Spinal cord (tissue), 10 donors: Measurements from ENCODE around the gene TRIM60. TPM values are rescaled to one million over a fixed set of nuclear protein-coding genes. Genes with fewer than 3 reads are reported as not detected.
"Not testable (repeated sequence)": the region's sequence is repeated elsewhere in the genome, so short reads cannot be mapped to it uniquely, and the experiment has no call there.

Experiments used
- DNase-seq, 6 donors: peaks; one replicate each; pipeline versions ENCODE4 v3.0.0 to v3.0.0-alpha.2; 2013 to 2015; ENCODE audit warnings: low spot score in 6 of 6, low read depth in 4 of 6
- H3K27ac ChIP-seq: one replicate; pipeline ENCODE4 v1.5.1; 2013; ENCODE audit warnings: low read depth, low read length, control low read depth
- H3K27me3 ChIP-seq: one replicate; pipeline ENCODE4 v1.6.1; 2013; ENCODE audit warnings: low read length; ENCODE audit not compliant: control insufficient read depth, insufficient read depth
- H3K36me3 ChIP-seq: one replicate; pipeline ENCODE4 v1.6.1; 2013; ENCODE audit warnings: low read length; ENCODE audit not compliant: control insufficient read depth, insufficient read depth
- H3K4me1 ChIP-seq: one replicate; pipeline ENCODE4 v1.6.1; 2013; ENCODE audit warnings: low read length; ENCODE audit not compliant: control insufficient read depth, insufficient read depth
- H3K4me3 ChIP-seq: one replicate; pipeline ENCODE4 v1.5.1; 2013; ENCODE audit warnings: low read depth, low read length, control low read depth
- H3K9me3 ChIP-seq: one replicate; pipeline ENCODE4 v1.6.1; 2013; ENCODE audit warnings: low read length; ENCODE audit not compliant: control insufficient read depth, insufficient read depth
- WGBS: methylation state at CpG from one replicate; pipeline ENCODE4 v1.1.5; 2013; ENCODE audit warnings: missing lambda C conversion rate; ENCODE audit not compliant: insufficient coverage; 5-methylcytosine and 5-hydroxymethylcytosine counted together
- polyA plus RNA-seq, 2 donors: library from polyadenylated mRNA; unstranded; fragments of 120-200 nt; gene quantifications; one replicate each; pipeline ENCODE4 v1.2.1, GENCODE V29; 2013; ENCODE audit not compliant: insufficient read length in 2 of 2
- total RNA-seq, 2 donors: library from RNA; depleted of rRNA in 1 of 2; stranded (reverse); fragments of 120-200 nt in 1 of 2; fragments of >200 nt in 1 of 2; gene quantifications; one replicate each; pipeline versions ENCODE4 v1.2.3 to v1.2.4, GENCODE V29; 2013 to 2014
- donor health status: healthy.

TRIM60 gene
- total and polyA plus RNA-seq, 4 donors: not detected

GRCh38 chr4:165027762-165028402 is 3.9 kb upstream of the TRIM60 start:
- 74% methylated on average over 4 of the region's 7 CpGs for WGBS
- no peak overlapping the region for H3K4me3 ChIP-seq
- H3K9me3 ChIP-seq: no peaks in the 10 kb centered on the region
- no peaks in the 10 kb centered on the region for H3K27me3 ChIP-seq
- H3K4me1 ChIP-seq: no peaks in the 10 kb centered on the region
- DNase-seq: no peak
- no peaks in the 10 kb centered on the region for H3K36me3 ChIP-seq
- H3K27ac ChIP-seq: no peak overlapping the region

- 88% methylated on average over 3 of the region's 5 CpGs for WGBS
- H3K4me1 ChIP-seq: no peaks in the 10 kb centered on the region
These were observed 16.4 kb downstream of the TRIM60 start for GRCh38 chr4:165048170-165048569.

GRCh38 chr4:165052627-165053026 is 20.8 kb downstream of the TRIM60 start:
- no peak for DNase-seq
- H3K27me3 ChIP-seq: no peaks in the 10 kb centered on the region
- H3K4me3 ChIP-seq: no peak overlapping the region
- 67% methylated on average over 3 of the region's 3 CpGs for WGBS
- no peak overlapping the region for H3K27ac ChIP-seq
- H3K4me1 ChIP-seq: no peaks in the 10 kb centered on the region
- no peaks in the 10 kb centered on the region for H3K36me3 ChIP-seq
- no peaks in the 10 kb centered on the region for H3K9me3 ChIP-seq

More at GRCh38 chr4:165048170-165048569, 16.4 kb downstream of the TRIM60 start:
- no peaks in the 10 kb centered on the region for H3K36me3 ChIP-seq
- H3K4me3 ChIP-seq: no peak overlapping the region
- no peak for DNase-seq
- no peak overlapping the region for H3K27ac ChIP-seq
- no peaks in the 10 kb centered on the region for H3K27me3 ChIP-seq
- no peaks in the 10 kb centered on the region for H3K9me3 ChIP-seq

GRCh38 chr4:165053645-165054044 is 21.8 kb downstream of the TRIM60 start, which contains the start of gene TRIM75:
TRIM75 (plus strand) TSS chr4:165053866; CDS start chr4:165059148, 5,282 bp downstream.
- H3K4me3 ChIP-seq: no peak within 1 kb of the TSS
- H3K27ac ChIP-seq: no peak within 1 kb of the TSS
- no peak for DNase-seq
- no peaks in the 10 kb centered on the region for H3K9me3 ChIP-seq
- H3K36me3 ChIP-seq: no peaks in the 10 kb centered on the region
- no peaks in the 10 kb centered on the region for H3K27me3 ChIP-seq
- no peaks in the 10 kb centered on the region for H3K4me1 ChIP-seq
- 93% methylated on average over 6 of the region's 6 CpGs for WGBS

- DNase-seq: no peak
- Histone ChIP-seq H3K4me1 (no peaks in the 10 kb centered on the region), H3K9me3 (no peaks in the 10 kb centered on the region), H3K27ac (no peak overlapping the region), H3K4me3 (no peak overlapping the region), H3K27me3 (no peaks in the 10 kb centered on the region), H3K36me3 (no peaks in the 10 kb centered on the region)
- WGBS: 94% methylated on average over 8 of the region's 9 CpGs
These were observed 23.8 kb downstream of the TRIM60 start for GRCh38 chr4:165055601-165056000.

- WGBS: 82% methylated on average over 2 of the region's 2 CpGs
- no peak for DNase-seq
- no peaks in the 10 kb centered on the region for H3K9me3 ChIP-seq
- no peak overlapping the region for H3K27ac ChIP-seq
- no peak overlapping the region for H3K4me3 ChIP-seq
- no peaks in the 10 kb centered on the region for H3K4me1 ChIP-seq
- no peaks in the 10 kb centered on the region for H3K27me3 ChIP-seq
- no peaks in the 10 kb centered on the region for H3K36me3 ChIP-seq
These were observed 26.9 kb downstream of the TRIM60 start for GRCh38 chr4:165058666-165059065.

- Histone ChIP-seq H3K27me3 (no peaks in the 10 kb centered on the region), H3K9me3 (no peaks in the 10 kb centered on the region), H3K27ac (no peak overlapping the region), H3K4me3 (no peak overlapping the region), H3K4me1 (no peaks in the 10 kb centered on the region), H3K36me3 (no peaks in the 10 kb centered on the region)
- DNase-seq: peak in 2 of 6 donors; percentile 6 to 21
- 79% methylated on average over 2 of the region's 4 CpGs for WGBS
These were observed 27.6 kb downstream of the TRIM60 start for GRCh38 chr4:165059386-165059785.

GRCh38 chr4:165060938-165061337 is 29.1 kb downstream of the TRIM60 start:
- H3K27ac ChIP-seq: no peak overlapping the region
- DNase-seq: peak in 2 of 6 donors; percentile 3 to 16
- H3K36me3 ChIP-seq: no peaks in the 10 kb centered on the region
- H3K4me1 ChIP-seq: no peaks in the 10 kb centered on the region
- no peak overlapping the region for H3K4me3 ChIP-seq
- no peaks in the 10 kb centered on the region for H3K9me3 ChIP-seq
- H3K27me3 ChIP-seq: no peaks in the 10 kb centered on the region
- WGBS: no CpG with 5 or more reads among the region's 1 CpG

- no peaks in the 10 kb centered on the region for H3K9me3 ChIP-seq
- no peak for DNase-seq
- H3K27me3 ChIP-seq: no peaks in the 10 kb centered on the region
- no peak overlapping the region for H3K27ac ChIP-seq
- no peaks in the 10 kb centered on the region for H3K36me3 ChIP-seq
- no CpG with 5 or more reads among the region's 1 CpG for WGBS
- H3K4me3 ChIP-seq: no peak overlapping the region
- H3K4me1 ChIP-seq: no peaks in the 10 kb centered on the region
These were observed 38.8 kb downstream of the TRIM60 start for GRCh38 chr4:165070560-165070959.

- 38% methylated on average over 4 of the region's 11 CpGs for WGBS
- H3K27me3 ChIP-seq, H3K36me3 ChIP-seq, DNase-seq, H3K4me3 ChIP-seq, H3K9me3 ChIP-seq, H3K27ac ChIP-seq, H3K4me1 ChIP-seq: not testable (repeated sequence)
These were observed 41.5 kb downstream of the TRIM60 start for GRCh38 chr4:165073346-165073745.
